ENCODE measurements around the gene TPK1.
"Not testable (repeated sequence)": the region's sequence is repeated elsewhere in the genome, so short reads cannot be mapped to it uniquely, and the experiment has no call there.

Gene TPK1

GRCh38 chr7:144776447-144776846 lies 59.4 kb downstream of the TPK1 start:
- no peak for FAIRE-seq

GRCh38 chr7:144775749-144776148 lies 60.1 kb downstream of the TPK1 start:
- no peak for FAIRE-seq

GRCh38 chr7:144771927-144772326 lies 63.9 kb downstream of the TPK1 start:
- no peak for FAIRE-seq

- no peak for FAIRE-seq
These were observed 64.7 kb downstream of the TPK1 start for GRCh38 chr7:144771174-144771573.

GRCh38 chr7:144769352-144769751 lies 66.5 kb downstream of the TPK1 start:
- FAIRE-seq = no peak

- FAIRE-seq = no peak
These were observed 67.2 kb downstream of the TPK1 start for GRCh38 chr7:144768633-144769032.

- FAIRE-seq = no peak
These were observed 72.6 kb downstream of the TPK1 start for GRCh38 chr7:144763291-144763690.

- no peak for FAIRE-seq
These were observed 73.0 kb downstream of the TPK1 start for GRCh38 chr7:144762853-144763252.

GRCh38 chr7:144761493-144761892 lies 74.4 kb downstream of the TPK1 start:
- FAIRE-seq = no peak

GRCh38 chr7:144759653-144760052 lies 76.2 kb downstream of the TPK1 start:
- FAIRE-seq = no peak

GRCh38 chr7:144747936-144748335 lies 87.9 kb downstream of the TPK1 start:
- FAIRE-seq = no peak

GRCh38 chr7:144738708-144739314 lies 97.0 kb downstream of the TPK1 start:
- peak; percentile 97 for FAIRE-seq

GRCh38 chr7:144738146-144738545 lies 97.7 kb downstream of the TPK1 start:
- no peak for FAIRE-seq

- no peak for FAIRE-seq
These were observed 98.9 kb downstream of the TPK1 start for GRCh38 chr7:144736880-144737493.

- no peak for FAIRE-seq
These were observed 100.2 kb downstream of the TPK1 start for GRCh38 chr7:144735505-144736276.

GRCh38 chr7:144731661-144732351 lies 104.0 kb downstream of the TPK1 start:
- FAIRE-seq = no peak

- peak; percentile 9 for FAIRE-seq
These were observed 105.6 kb downstream of the TPK1 start for GRCh38 chr7:144730224-144730623.

GRCh38 chr7:144729226-144729625 lies 106.6 kb downstream of the TPK1 start:
- FAIRE-seq = no peak

GRCh38 chr7:144728551-144728950 lies 107.3 kb downstream of the TPK1 start:
- FAIRE-seq = no peak

- not testable (repeated sequence) for FAIRE-seq
These were observed 109.0 kb downstream of the TPK1 start for GRCh38 chr7:144726840-144727239.

GRCh38 chr7:144725070-144725469 lies 110.8 kb downstream of the TPK1 start:
- FAIRE-seq = no peak

GRCh38 chr7:144723301-144723700 lies 112.6 kb downstream of the TPK1 start:
- FAIRE-seq = no peak

GRCh38 chr7:144720710-144721109 lies 115.1 kb downstream of the TPK1 start:
- no peak for FAIRE-seq

GRCh38 chr7:144720149-144720548 lies 115.7 kb downstream of the TPK1 start:
- no peak for FAIRE-seq
